ENCODE measurements around the gene MXD1. TPM values are rescaled to one million over a fixed set of nuclear protein-coding genes. Genes with fewer than 3 reads are reported as not detected.

Gene MXD1
- total and polyA plus RNA-seq, 2 of the 4 experiments (the other 2 are of a cell fraction), result 2.0 to 3.7 TPM

GRCh38 chr2:69945941-69946340 lies 31.0 kb downstream of the MXD1 start:
- Histone ChIP-seq H2BK15ac (ENCODE audit: low read depth, low read length) (peak overlapping the region; percentile 70), H3K4me3 (ENCODE audit: insufficient read depth, low read depth, low read length) (no peak overlapping the region), H3K4ac (ENCODE audit: low read depth, low read length) (peak overlapping the region; percentile 35), H3K4me2 (ENCODE audit: low read depth, low read length) (no peak overlapping the region), H3K4me1 (ENCODE audit: control insufficient read depth, insufficient read depth, low read length) (peaks cover 8% of the 10 kb centered on the region), H4K20me1 (ENCODE audit: insufficient read depth, low read length) (no peaks in the 10 kb centered on the region), H4K5ac (ENCODE audit: low read depth, low read length) (no peak overlapping the region), H2AFZ (replicated peaks; ENCODE audit: low read length, poor library complexity) (peak overlapping the region; percentile 64), H3K36me3 (ENCODE audit: control insufficient read depth, insufficient read depth, low read length) (peaks cover 7% of the 10 kb centered on the region), H3K18ac (ENCODE audit: low read depth, low read length) (no peak overlapping the region), H3K23ac (ENCODE audit: low read depth, low read length) (0 out of 2 replicates have a peak overlapping the region, but pooled peaks have one; percentile 34), H4K8ac (ENCODE audit: low read depth in 2 of 2, low read length in 2 of 2) (peak overlapping the region in 1 of 2 experiments; percentile 26; a peak in 2 of 4 replicates), H3K79me1 (ENCODE audit: low read depth in 1 of 2, low read length in 2 of 2) (no peaks in the 10 kb centered on the region), H2AK9ac (replicated peaks; ENCODE audit: low read depth, low read length, poor library complexity) (peak overlapping the region; percentile 75), H3K9me3 (ENCODE audit: control insufficient read depth, insufficient read depth, low read length) (no peaks in the 10 kb centered on the region), H2AK5ac (ENCODE audit: low read depth, low read length) (peak overlapping the region; percentile 93), H4K91ac (ENCODE audit: insufficient read depth, low read depth, low read length) (peak overlapping the region; percentile 66), H3K14ac (replicated peaks; ENCODE audit: low read depth, low read length) (peak overlapping the region; percentile 64), H2BK20ac (ENCODE audit: low read depth, low read length) (peak overlapping the region; percentile 67), H3K27me3 (ENCODE audit: control insufficient read depth, insufficient read depth, low read length) (no peaks in the 10 kb centered on the region), H3K9me1 (ENCODE audit: insufficient read depth, low read length) (peaks cover 20% of the 10 kb centered on the region), H2BK5ac (ENCODE audit: low read depth, low read length, poor library complexity, severe bottlenecking) (peak overlapping the region; percentile 5), H3K27ac (ENCODE audit: insufficient read depth, low read length) (no peak overlapping the region; the same call in 1 of the 2 replicates), H3K56ac (ENCODE audit: extremely low read depth, insufficient read depth, low read length) (no peak overlapping the region), H2BK120ac (ENCODE audit: low read depth, low read length) (peak overlapping the region; percentile 71), H3K9ac (ENCODE audit: low read depth, low read length) (no peak overlapping the region)
- ATAC-seq (ENCODE audit: low read depth), result no peak
- CTCF ChIA-PET, result interaction anchor here (1.0 to 1.2 kb wide), 2 partner anchors 9 to 221 kb away, joined by 3 read pairs; no protein-coding TSS in a partner anchor
- POLR2A ChIA-PET (ENCODE audit: unreplicated experiment), result no interaction called here
- dilution Hi-C loops (cut with HindIII; ENCODE audit: low sequenced_read_pairs, unreplicated experiment) (no loop called here), in situ Hi-C loops (cut with MboI; ENCODE audit: low sequenced_read_pairs) (no loop called here), intact Hi-C loops (cut with micrococcal nuclease) (no loop called here)
- no peak for DNase-seq
- no TSS peak for BruUV-seq (replicated peaks)
- TF ChIP-seq USF2 (IDR thresholded peaks at IDR 0.05; ENCODE audit: low read depth, low read length) (no peak), POLR2A (IDR thresholded peaks at IDR 0.05; ENCODE audit: low read depth, low read length) (no peak), CHD1 (IDR thresholded peaks at IDR 0.05; ENCODE audit: low read depth, low read length) (no peak), SMC3 (IDR thresholded peaks at IDR 0.05; ENCODE audit: low read depth, low read length) (no peak), MXI1 (IDR thresholded peaks at IDR 0.05; ENCODE audit: borderline replicate concordance, low read depth, low read length) (no peak), RCOR1 (IDR thresholded peaks at IDR 0.05; ENCODE audit: insufficient replicate concordance, low read length) (no peak), BHLHE40 (IDR thresholded peaks at IDR 0.05; ENCODE audit: low read depth, low read length) (no peak)
- TF ChIP-seq, protein P1, sequence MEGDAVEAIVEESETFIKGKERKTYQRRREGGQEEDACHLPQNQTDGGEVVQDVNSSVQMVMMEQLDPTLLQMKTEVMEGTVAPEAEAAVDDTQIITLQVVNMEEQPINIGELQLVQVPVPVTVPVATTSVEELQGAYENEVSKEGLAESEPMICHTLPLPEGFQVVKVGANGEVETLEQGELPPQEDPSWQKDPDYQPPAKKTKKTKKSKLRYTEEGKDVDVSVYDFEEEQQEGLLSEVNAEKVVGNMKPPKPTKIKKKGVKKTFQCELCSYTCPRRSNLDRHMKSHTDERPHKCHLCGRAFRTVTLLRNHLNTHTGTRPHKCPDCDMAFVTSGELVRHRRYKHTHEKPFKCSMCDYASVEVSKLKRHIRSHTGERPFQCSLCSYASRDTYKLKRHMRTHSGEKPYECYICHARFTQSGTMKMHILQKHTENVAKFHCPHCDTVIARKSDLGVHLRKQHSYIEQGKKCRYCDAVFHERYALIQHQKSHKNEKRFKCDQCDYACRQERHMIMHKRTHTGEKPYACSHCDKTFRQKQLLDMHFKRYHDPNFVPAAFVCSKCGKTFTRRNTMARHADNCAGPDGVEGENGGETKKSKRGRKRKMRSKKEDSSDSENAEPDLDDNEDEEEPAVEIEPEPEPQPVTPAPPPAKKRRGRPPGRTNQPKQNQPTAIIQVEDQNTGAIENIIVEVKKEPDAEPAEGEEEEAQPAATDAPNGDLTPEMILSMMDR (conservative IDR thresholded peaks at IDR 0.05; ENCODE audit: low read depth, low read length), result no peak
- TF ChIP-seq, protein P2, sequence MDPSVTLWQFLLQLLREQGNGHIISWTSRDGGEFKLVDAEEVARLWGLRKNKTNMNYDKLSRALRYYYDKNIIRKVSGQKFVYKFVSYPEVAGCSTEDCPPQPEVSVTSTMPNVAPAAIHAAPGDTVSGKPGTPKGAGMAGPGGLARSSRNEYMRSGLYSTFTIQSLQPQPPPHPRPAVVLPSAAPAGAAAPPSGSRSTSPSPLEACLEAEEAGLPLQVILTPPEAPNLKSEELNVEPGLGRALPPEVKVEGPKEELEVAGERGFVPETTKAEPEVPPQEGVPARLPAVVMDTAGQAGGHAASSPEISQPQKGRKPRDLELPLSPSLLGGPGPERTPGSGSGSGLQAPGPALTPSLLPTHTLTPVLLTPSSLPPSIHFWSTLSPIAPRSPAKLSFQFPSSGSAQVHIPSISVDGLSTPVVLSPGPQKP (IDR thresholded peaks at IDR 0.05; ENCODE audit: borderline replicate concordance, low read depth, low read length), result no peak
- 88% methylated on average over 2 of the region's 8 CpGs; no CpG with 5 or more reads in 1 of the 2 experiments for WGBS, 2 experiments (ENCODE audit: extremely low coverage in 2 of 2, insufficient read length in 1 of 2)
